Measurements from ENCODE around the gene CEP72. TPM values are rescaled to one million over a fixed set of nuclear protein-coding genes. Genes with fewer than 3 reads are reported as not detected.

CEP72 gene
- total RNA-seq, 1 experiment from 2014 or later, result 17.3 TPM

DNA sequence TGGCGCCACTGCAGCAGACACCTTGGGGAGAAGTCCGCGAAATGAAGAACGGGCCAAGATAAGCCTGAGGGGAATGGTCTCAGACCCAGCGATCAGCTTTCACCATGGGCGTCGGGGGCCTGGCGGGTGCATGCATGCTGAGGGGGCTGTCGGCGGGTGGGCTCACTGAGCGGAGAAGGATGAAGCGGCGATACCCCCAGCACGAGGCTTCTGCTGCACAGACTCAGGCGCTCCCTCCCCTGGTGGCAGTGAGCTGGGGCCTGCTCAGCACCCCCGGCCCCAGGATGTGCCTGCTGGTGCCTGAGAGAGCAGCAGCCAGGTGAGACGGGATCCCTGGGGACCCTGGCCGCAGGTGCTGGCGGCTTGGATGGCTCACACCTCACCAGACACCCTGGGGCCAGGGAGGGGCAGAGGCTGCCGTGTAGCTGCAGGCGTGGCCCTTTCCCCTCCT is 31.2 kb downstream of the CEP72 start:
- Histone ChIP-seq H3K9ac (ENCODE audit: low read length) (no peak overlapping the region), H3K4me3 (ENCODE audit: low read length) (no peak overlapping the region), H4K20me1 (ENCODE audit: low read length) (no peaks in the 10 kb centered on the region), H3F3A (ENCODE audit: low read length, unreplicated experiment) (no peaks in the 10 kb centered on the region), H3K36me3 (ENCODE audit: low read depth, low read length) (peaks cover 60% of the 10 kb centered on the region), H3K27me3 (ENCODE audit: low read length) (no peaks in the 10 kb centered on the region), H3K9me3 (ENCODE audit: low read length) (no peaks in the 10 kb centered on the region), H2AFZ (ENCODE audit: low read length) (no peak overlapping the region), H3K4me2 (ENCODE audit: low read length) (no peak overlapping the region), H3K79me2 (ENCODE audit: low read length) (no peaks in the 10 kb centered on the region), H3K9me2 (replicated peaks; ENCODE audit: low read length) (no peaks in the 10 kb centered on the region), H3K4me1 (ENCODE audit: insufficient read depth, low read length) (no peaks in the 10 kb centered on the region), H3K27ac (ENCODE audit: low read length) (no peak overlapping the region)
- TF ChIP-seq CTCF (conservative IDR thresholded peaks at IDR 0.05; ENCODE audit: low read depth, low read length) (no peak), EZH2 (IDR thresholded peaks at IDR 0.05; ENCODE audit: low read length, unreplicated experiment) (no peak), EZH2phosphoT487 (IDR thresholded peaks at IDR 0.05; ENCODE audit: borderline replicate concordance, low read length) (no peak)
- intact Hi-C loops (cut with micrococcal nuclease), result no loop called here
- CTCF ChIA-PET, result no interaction called here
- DNase-seq (no peak), ATAC-seq (no peak)
- POLR2A ChIA-PET (ENCODE audit: unreplicated experiment), result no interaction called here
- BruUV-seq (replicated peaks), result no TSS peak

GRCh38 chr5:643811-644271 is 31.7 kb downstream of the CEP72 start:
- intact Hi-C loops (cut with micrococcal nuclease), result no loop called here
- no peak for DNase-seq
- Histone ChIP-seq H3F3A (ENCODE audit: low read length, unreplicated experiment) (no peaks in the 10 kb centered on the region), H3K4me2 (ENCODE audit: low read length) (no peak overlapping the region), H3K9me2 (replicated peaks; ENCODE audit: low read length) (no peaks in the 10 kb centered on the region), H3K9ac (ENCODE audit: low read length) (no peak overlapping the region), H3K4me3 (ENCODE audit: low read length) (no peak overlapping the region), H3K27me3 (ENCODE audit: low read length) (no peaks in the 10 kb centered on the region), H4K20me1 (ENCODE audit: low read length) (no peaks in the 10 kb centered on the region), H3K79me2 (ENCODE audit: low read length) (no peaks in the 10 kb centered on the region), H3K9me3 (ENCODE audit: low read length) (no peaks in the 10 kb centered on the region), H3K36me3 (ENCODE audit: low read depth, low read length) (peaks cover 62% of the 10 kb centered on the region), H3K4me1 (ENCODE audit: insufficient read depth, low read length) (no peaks in the 10 kb centered on the region), H3K27ac (ENCODE audit: low read length) (no peak overlapping the region), H2AFZ (ENCODE audit: low read length) (no peak overlapping the region)
- no peak for TF ChIP-seq EZH2 (IDR thresholded peaks at IDR 0.05; ENCODE audit: low read length, unreplicated experiment)
- TF ChIP-seq EZH2phosphoT487 (IDR thresholded peaks at IDR 0.05; ENCODE audit: borderline replicate concordance, low read length), result no peak
- TF ChIP-seq CTCF (conservative IDR thresholded peaks at IDR 0.05; ENCODE audit: low read depth, low read length), result no peak
- no TSS peak for BruUV-seq (replicated peaks)
- ATAC-seq, result no peak
- ChIA-PET POLR2A (ENCODE audit: unreplicated experiment) (no interaction called here), CTCF (no interaction called here)

DNA sequence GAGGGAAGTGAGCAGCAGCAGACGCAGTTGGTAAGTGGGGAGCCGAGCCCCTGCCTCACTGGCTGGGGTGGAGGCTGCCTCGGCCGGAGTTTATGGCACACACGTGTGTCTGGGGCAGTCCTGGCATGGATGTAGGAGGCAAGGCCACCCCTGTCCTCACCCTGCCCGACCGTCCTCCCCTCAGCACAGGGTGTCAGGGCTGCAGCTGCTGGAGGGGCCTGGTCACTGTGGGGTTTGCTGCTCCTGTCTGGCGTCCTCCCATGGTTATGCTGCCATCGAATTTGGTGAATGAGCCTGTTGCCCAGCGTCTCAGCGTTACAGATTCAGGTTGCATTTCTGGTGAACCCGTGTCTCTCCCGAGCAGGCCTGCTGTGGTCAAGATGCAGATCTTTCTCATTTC is 32.4 kb downstream of the CEP72 start:
- H3K9ac ChIP-seq (ENCODE audit: low read length), result no peak overlapping the region
- TF ChIP-seq EZH2phosphoT487 (IDR thresholded peaks at IDR 0.05; ENCODE audit: borderline replicate concordance, low read length), result no peak
- no peak for TF ChIP-seq EZH2 (IDR thresholded peaks at IDR 0.05; ENCODE audit: low read length, unreplicated experiment)
- no peak for TF ChIP-seq CTCF (conservative IDR thresholded peaks at IDR 0.05; ENCODE audit: low read depth, low read length)
- H3K9me2 ChIP-seq (replicated peaks; ENCODE audit: low read length), result no peaks in the 10 kb centered on the region
- H2AFZ ChIP-seq (ENCODE audit: low read length), result no peak overlapping the region
- BruUV-seq (replicated peaks), result no TSS peak
- POLR2A ChIA-PET (ENCODE audit: unreplicated experiment), result no interaction called here
- ATAC-seq (no peak), DNase-seq (no peak)
- H3K4me3 ChIP-seq (ENCODE audit: low read length), result no peak overlapping the region
- intact Hi-C loops (cut with micrococcal nuclease), result no loop called here
- no peaks in the 10 kb centered on the region for H3F3A ChIP-seq (ENCODE audit: low read length, unreplicated experiment)
- H3K27ac ChIP-seq (ENCODE audit: low read length), result no peak overlapping the region
- CTCF ChIA-PET, result no interaction called here
- peaks cover 57% of the 10 kb centered on the region for H3K36me3 ChIP-seq (ENCODE audit: low read depth, low read length)
- H4K20me1 ChIP-seq (ENCODE audit: low read length), result no peaks in the 10 kb centered on the region
- H3K9me3 ChIP-seq (ENCODE audit: low read length), result no peaks in the 10 kb centered on the region
- no peaks in the 10 kb centered on the region for H3K27me3 ChIP-seq (ENCODE audit: low read length)
- no peaks in the 10 kb centered on the region for H3K4me1 ChIP-seq (ENCODE audit: insufficient read depth, low read length)
- no peaks in the 10 kb centered on the region for H3K79me2 ChIP-seq (ENCODE audit: low read length)
- no peak overlapping the region for H3K4me2 ChIP-seq (ENCODE audit: low read length)
